HG03558 (cell line): ENCODE results near the gene TBCD.

ENCODE experiments used
- ATAC-seq: cut with Tn5 transposase; IDR thresholded peaks from one replicate; pipeline ENCODE4 v1.9.1; 2021; ENCODE audit warnings: moderate number of reproducible peaks; ENCODE audit not compliant: unreplicated experiment; ENCODE audit errors: extremely low read depth

Gene TBCD

GRCh38 chr17:82863941-82864712 lies 112.3 kb downstream of the TBCD start:
- peak; percentile 62 for ATAC-seq

- ATAC-seq: no peak
Measured at GRCh38 chr17:82864713-82865248, 112.9 kb downstream of the TBCD start.

GRCh38 chr17:82865274-82865673 lies 113.4 kb downstream of the TBCD start:
- ATAC-seq: no peak

- ATAC-seq: no peak
Measured at GRCh38 chr17:82865774-82866395, 114.0 kb downstream of the TBCD start.

GRCh38 chr17:82866590-82867191 lies 114.8 kb downstream of the TBCD start:
- no peak for ATAC-seq

- no peak for ATAC-seq
Measured at GRCh38 chr17:82867763-82868325, 116.0 kb downstream of the TBCD start.

- no peak for ATAC-seq
Measured at GRCh38 chr17:82868715-82869131, 116.9 kb downstream of the TBCD start.

- ATAC-seq: no peak
Measured at GRCh38 chr17:82869536-82869935, 117.7 kb downstream of the TBCD start.

GRCh38 chr17:82870091-82870491 lies 118.2 kb downstream of the TBCD start:
- ATAC-seq: no peak

- no peak for ATAC-seq
Measured at GRCh38 chr17:82870541-82870940, 118.7 kb downstream of the TBCD start.

GRCh38 chr17:82871056-82871775 lies 119.4 kb downstream of the TBCD start:
- ATAC-seq: no peak

GRCh38 chr17:82871776-82872561 lies 120.1 kb downstream of the TBCD start:
- no peak for ATAC-seq

GRCh38 chr17:82872591-82873520 lies 121.0 kb downstream of the TBCD start:
- no peak for ATAC-seq

GRCh38 chr17:82873521-82873920 lies 121.7 kb downstream of the TBCD start:
- ATAC-seq: no peak

GRCh38 chr17:82874011-82874835 lies 122.4 kb downstream of the TBCD start:
- no peak for ATAC-seq

GRCh38 chr17:82875407-82875856 lies 123.6 kb downstream of the TBCD start:
- no peak for ATAC-seq

- no peak for ATAC-seq
Measured at GRCh38 chr17:82876149-82876548, 124.3 kb downstream of the TBCD start.
